HG02623 (cell line): ENCODE data around the gene S100P.
"Not testable (repeated sequence)": the region's sequence is repeated elsewhere in the genome, so short reads cannot be mapped to it uniquely, and the experiment has no call there.

Source experiments
- ATAC-seq: cut with Tn5 transposase; IDR thresholded peaks from one replicate; pipeline ENCODE4 v1.9.1; 2021; ENCODE audit warnings: moderate library complexity; ENCODE audit not compliant: unreplicated experiment

S100P gene

DNA sequence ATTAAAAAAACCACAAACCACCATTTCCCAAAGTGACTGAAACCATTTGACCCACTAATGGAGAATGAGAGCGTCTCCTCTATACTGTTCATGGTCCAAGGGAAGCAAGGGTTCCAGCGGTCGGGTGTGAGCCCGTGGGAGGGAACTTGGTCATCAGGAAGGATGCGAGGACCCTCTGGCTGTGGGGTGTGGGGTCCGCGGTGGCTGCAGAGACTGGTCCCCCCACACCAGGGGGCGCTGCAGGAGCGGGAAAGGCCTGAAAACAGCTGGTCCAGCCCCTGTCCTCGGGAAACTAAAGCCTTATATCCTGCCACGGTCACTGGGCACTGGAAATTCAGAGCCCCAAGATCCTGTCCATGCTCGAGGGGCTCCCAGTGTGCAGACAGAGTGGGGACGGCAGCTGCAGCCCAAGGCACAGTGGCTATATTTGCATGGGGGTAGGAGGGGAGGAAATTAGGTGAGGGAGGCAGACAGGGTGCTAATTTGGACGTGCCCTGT lies 26.6 kb downstream of the S100P start:
- ATAC-seq = no peak

DNA sequence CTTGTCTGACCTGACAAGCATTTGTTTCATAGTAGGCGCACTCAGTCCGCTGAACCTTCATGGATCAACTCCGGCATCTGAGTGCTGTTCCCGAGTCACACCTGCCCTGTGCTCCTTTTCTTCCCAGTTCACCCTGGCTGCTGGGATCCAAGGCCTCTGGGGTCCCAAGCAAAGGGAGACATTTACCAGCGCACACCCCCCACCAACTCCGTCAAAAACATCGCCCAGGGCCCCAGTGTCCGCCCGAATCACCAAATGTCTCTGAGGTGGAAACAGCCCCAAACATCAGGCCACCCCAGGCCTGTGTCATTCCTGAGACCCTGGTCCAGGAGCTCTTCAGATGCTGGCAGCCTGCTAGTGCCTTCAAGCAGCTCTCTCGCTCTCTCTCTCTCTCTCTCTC lies 27.4 kb downstream of the S100P start:
- ATAC-seq = no peak

DNA sequence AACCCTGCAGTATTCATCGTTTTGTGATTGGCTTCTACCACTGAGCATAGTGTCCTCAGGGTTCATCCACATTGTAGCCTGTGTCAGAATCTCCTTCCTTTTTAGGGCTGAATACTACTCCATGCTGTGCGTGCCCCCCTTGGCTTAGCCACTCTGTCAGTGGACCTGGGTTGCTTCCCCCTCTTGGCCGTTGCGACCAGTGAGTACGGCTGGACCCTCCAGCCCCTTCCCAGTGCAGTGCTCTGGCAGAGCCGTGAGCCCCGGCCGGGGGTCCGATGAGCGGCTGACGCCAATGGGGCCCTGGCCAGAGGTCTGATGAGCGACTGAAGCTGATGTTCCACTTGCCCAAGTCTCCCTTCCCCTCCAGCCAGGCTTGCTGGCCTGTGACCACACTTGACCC lies 29.2 kb downstream of the S100P start:
- ATAC-seq = no peak

- ATAC-seq = no peak
Observed at GRCh38 chr4:6723851-6724250, 30.2 kb downstream of the S100P start.

DNA sequence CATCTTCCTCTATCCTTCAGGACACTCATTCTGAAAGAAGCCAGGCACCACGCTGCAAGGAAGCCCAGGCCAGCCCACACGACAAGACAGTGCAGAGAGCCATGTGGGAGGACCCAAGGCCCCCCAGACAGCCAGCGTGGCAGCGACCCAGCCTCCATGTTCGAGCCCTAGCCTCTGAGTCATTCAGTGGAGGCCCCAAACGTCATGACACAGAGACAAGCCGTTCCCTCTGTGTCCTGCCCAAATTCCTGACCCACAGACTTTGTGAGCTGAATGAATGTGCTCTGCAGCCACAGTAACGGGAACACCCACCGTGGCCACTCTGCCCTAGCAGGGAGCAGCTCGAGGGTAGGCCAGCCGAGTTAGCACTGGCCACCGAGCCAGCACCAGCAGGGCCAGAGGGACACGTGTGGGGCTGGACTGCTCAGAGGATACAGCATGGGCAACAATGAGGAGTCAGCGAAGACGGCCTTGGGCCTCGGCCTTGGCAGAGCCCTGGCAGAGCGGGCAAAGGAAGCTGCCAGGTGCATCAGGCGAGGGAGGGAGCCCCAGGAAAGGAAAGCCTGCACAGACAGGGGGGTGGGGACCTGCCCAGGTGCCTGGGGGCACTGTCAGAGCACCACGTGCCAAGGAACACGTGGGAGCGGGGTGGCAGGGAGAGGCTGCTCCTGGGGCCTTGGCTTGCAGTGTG lies 30.9 kb downstream of the S100P start:
- no peak for ATAC-seq

DNA sequence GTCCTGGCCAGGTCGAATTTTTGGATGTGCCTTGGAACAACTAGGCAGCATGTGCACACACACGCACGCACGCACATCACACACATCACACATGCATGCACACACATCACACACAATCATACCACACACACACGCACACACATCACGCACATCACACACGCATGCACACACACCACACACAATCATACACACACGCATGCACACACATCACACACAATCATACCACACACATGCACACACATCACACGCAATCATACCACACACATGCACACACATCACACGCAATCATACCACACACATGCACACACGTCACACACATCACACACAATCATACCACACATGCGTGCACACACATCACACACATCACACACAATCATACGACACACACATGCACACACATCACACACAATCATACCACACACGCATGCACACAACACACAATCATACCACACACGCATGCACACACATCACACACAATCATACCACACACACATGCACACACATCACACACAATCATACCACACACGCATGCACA lies 31.8 kb downstream of the S100P start:
- not testable (repeated sequence) for ATAC-seq

- no peak for ATAC-seq
Observed at GRCh38 chr4:6727081-6727942, 33.6 kb downstream of the S100P start.

GRCh38 chr4:6727943-6728250 lies 34.2 kb downstream of the S100P start:
- no peak for ATAC-seq

- ATAC-seq = no peak
Observed at GRCh38 chr4:6728320-6729029, 34.8 kb downstream of the S100P start.

DNA sequence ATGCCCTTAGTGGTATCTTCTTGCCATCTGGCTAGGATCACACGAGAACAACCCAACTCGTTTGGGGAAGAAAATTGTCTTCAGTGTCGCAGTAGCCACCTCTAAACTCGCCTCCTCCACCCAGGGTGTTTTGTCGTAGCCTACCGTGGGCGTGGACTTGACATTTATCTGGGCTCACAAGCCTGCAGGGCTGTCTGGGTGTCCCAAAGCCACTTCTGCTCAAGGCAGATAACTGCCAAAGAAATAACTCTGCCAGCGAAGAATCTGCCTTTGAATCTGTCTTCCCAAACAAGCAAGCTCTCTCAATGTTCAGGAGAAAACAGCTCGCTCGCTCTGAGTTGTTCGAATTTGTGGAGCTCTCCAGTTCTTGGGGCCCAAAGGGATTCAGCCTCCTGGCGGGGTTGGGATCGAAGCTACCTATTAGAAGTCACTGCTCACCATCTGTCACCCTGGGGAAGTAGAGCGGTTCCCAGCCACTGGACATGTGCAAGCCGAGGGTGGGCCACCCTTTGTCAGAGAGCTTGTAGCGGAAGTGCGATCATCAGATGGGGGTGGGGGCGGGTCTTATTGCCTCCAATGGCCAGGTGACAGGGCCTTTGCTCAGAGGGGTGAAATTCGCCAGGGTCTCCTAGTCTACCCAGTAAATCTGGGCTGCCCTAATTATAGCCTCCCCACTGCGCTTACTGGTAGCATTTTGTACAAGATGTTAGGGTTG lies 37.1 kb downstream of the S100P start:
- ATAC-seq = no peak

GRCh38 chr4:6731318-6731675 lies 37.6 kb downstream of the S100P start:
- no peak for ATAC-seq

GRCh38 chr4:6731780-6732179 lies 38.1 kb downstream of the S100P start:
- no peak for ATAC-seq

- ATAC-seq = no peak
Observed at GRCh38 chr4:6732441-6733357, 39.0 kb downstream of the S100P start.

DNA sequence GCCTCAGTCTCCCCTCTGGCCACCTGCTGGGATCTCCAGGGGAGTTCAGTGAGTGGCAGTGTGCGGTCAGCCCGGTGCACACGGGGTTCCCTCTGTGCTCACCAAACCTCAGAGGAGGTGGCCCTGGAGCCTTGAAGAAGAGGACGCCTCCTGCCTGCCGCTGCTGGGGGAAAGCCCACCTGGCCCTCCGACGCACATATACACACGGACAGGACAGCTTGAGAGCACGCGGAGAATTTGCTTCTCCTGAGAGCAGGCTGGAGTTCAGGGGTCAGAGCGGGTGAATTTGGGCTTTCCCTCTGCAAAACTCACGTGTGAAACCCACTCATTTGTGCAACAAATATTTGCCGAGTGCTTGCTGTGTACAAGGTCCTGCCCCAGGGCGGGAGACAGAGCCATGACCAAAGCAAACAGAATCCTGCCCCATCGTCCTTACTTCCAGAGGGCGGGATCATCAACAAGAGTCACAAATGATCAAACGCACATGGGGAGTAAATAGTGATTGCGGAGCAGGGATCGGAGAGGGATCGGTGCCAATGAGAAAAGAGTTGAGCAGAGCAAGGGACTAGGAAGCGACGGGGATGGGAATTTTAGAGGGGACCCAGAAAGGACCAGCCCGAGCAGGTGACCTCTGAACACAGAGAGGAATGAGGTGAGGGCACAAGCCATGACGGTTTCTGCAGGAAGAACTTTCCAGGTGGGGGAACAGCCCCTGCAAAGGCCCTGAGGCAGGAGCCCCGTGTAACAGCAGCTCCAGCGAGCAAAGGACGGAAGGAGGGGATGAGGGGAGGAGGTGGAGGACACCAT lies 39.9 kb downstream of the S100P start:
- ATAC-seq = no peak

DNA sequence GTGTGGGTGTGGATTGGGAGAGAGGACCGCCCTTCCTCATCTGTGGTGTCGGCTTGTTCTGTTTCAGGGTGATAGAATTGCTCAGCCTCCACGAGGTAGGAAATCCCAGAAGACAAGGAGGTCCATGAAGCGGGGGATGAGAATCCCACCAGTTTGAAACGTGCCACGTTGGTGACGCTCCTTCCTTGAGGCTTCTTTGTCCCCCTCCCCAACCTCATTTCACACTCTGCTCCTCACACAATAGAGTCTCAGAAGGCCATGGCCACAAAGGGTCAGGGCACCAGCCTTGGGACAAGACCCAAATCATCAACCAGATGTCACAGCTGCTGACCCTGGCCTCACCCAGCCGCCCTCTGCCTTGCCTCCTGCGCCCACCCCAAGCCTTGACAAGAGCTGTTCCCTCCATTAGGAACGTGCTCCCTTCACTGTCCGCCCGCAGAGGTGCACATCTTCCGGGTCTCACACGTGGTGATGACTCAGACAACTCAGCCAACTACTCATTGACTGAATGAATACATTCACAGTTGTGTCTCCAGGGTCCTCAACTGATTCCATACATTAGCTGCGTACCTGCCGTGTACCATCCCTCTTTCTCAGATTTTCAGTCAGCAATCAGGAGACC lies 40.6 kb downstream of the S100P start:
- no peak for ATAC-seq

- ATAC-seq = no peak
Observed at GRCh38 chr4:6739920-6740319, 46.2 kb downstream of the S100P start.

DNA sequence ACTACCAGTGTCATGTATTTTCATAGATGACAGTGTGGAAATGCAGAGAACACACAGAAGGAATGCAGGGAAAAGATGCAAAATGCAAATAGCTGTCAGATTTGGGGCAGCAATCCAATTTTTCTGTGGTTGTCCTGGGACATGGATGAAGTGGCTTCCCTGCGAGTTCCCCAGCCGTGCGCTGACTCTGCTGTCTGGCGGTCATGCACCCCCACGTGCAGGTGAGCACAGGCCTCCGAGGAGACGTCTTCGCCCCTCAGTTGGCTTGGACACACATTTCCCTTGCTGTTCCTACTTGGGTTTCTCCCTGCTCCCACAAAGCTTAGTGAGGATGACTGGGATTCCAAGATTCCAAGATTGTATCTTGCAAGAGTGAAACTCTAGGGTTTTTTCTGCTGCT lies 46.7 kb downstream of the S100P start:
- ATAC-seq = no peak

DNA sequence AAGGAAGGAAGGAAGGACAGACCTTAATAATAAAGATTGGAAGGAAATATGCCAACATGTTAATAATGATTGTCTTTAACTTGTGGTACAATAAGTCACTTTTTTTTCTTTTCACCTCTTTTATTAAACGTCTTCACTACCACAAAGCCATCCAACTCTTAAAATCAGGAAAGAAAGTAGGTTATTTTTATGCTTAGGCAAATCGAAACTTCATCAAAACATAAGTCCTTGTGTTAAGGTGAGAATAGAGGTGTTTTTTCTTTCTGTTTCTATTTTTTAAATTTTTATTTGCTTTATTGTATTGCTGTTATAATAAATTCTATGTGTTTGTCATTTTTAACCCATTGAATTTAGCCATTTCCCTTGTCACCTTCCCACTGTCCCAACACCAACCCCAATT lies 48.8 kb downstream of the S100P start:
- no peak for ATAC-seq

DNA sequence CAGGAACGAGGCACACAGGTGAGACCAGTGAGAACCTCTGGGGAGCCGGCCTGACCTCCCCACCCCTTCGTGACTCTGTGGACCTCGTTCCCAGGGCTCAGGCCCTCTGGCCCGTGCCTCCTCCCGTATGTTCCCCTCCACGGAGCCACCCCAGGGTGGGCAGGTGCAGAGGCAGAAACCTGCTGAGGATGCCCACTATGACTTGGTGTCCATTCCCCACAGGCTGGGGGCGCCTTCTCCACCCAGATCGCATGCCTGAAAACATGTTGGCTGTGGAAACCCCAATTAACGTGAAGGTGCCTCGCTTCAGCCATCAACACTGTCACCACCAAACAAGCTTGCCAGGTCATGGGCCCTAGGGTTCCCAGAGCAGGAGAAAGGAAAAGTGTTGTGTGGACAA lies 49.3 kb downstream of the S100P start:
- no peak for ATAC-seq
